HG03159 (cell line): ENCODE data around the gene PPBP.
"Not testable (repeated sequence)": the region's sequence is repeated elsewhere in the genome, so short reads cannot be mapped to it uniquely, and the experiment has no call there.

Experiments used
- ATAC-seq: cut with Tn5 transposase; IDR thresholded peaks from one replicate; pipeline ENCODE4 v1.9.1; 2021; ENCODE audit warnings: mild to moderate bottlenecking, moderate library complexity; ENCODE audit not compliant: unreplicated experiment

Gene PPBP

GRCh38 chr4:73998040-73999011 is 10.3 kb upstream of the PPBP start, which contains the start of gene CXCL5:
CXCL5 (minus strand) TSS chr4:73998677; CDS start chr4:73998581, 96 bp downstream.
- ATAC-seq = no peak

DNA sequence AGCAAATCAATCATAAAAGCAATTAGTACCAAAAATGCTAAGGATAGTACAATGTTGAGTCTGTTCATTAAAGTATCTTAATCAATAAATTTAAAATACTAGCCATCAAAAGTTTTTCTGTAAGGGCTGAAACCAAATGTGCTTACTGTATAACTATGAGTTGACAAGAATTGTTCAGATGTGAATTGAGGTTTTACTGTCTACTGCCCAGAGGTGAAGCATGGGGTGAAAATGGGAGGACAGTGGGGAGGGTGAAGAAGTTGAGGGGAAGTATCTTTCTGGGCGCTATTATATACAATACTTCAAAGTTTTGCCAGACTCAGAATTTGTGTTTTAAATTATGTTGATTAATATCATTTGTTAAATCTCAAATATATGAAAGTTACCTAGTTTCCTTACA is 4.1 kb upstream of the PPBP start:
- ATAC-seq = no peak

GRCh38 chr4:73991742-73992000 is 3.7 kb upstream of the PPBP start:
- ATAC-seq = no peak

DNA sequence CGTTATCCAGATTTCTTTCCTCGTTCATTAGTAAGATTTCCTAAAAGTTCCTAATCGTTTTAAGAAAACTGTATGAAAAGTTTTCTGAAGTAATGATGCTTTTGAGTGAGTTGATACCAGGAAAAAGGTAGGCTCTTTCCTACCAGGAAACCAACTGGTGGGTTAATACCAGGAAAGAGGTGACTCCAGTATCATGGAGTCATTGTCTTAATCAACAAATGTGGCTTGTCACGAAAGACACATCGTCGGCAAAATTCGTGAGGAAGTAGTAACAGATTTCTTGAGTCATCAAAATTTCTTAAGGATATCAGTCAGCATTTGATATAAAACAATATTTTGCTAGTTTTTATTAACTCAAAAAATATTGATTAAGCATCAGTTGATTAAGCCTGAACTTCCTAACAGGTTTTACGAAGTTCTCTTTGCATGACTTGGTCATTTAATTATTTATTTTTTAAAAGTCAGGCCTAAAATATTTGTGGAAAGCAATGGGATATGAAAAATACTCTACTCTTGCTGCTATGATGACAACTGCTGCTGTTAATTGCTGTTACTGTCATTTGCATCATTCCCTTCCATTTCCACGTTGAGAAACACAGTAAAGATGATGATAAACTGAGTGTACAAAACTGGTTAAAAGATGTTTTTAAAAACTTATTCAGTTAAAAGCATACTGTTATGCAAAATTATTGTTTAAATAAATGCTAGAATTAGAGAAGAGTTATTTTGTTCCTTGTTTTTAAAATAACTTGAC is 3.2 kb upstream of the PPBP start:
- no peak for ATAC-seq

GRCh38 chr4:73989928-73990327 is 1.9 kb upstream of the PPBP start:
- ATAC-seq = no peak

- no peak for ATAC-seq
Measured at GRCh38 chr4:73989031-73989430, 1.0 kb upstream of the PPBP start.

GRCh38 chr4:73985528-73985852 is 2.5 kb downstream of the PPBP start:
- no peak for ATAC-seq

DNA sequence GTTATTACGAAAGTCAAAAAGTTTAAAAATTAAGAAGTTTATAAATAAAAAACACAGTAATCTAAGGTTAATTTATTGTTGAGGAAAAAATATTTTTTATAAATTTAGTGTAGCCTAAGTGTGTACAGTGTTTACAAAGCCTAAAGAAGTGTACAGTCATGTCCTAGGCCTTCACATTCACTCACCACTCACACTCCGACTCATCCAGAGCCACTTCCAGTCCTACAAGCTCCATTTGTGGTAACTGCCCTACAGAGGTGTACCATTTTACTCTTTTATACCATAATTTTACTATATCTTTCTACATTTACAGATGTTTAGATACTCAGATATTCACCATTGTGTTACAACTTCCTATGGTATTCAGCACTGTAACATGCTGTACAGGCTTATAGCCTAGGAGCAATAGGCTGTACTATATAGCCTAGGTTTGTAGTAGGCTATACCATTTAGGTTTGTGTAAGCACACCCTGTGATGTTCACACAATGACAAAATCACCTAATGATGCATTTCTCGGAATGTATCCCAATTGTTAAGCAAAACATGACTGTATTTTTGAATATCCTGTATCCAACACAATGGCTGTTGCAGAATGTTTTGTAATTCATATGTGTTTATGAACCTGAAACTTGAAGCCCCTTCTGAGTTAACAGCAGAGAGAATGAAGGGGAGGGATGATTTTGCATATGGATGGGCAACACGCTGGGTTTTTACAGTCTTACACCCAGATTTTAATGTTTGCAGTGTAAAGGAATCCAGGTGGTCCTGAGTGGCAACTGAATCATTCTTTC is 3.1 kb downstream of the PPBP start:
- no peak for ATAC-seq

GRCh38 chr4:73981175-73981574 is 6.8 kb downstream of the PPBP start:
- not testable (repeated sequence) for ATAC-seq

DNA sequence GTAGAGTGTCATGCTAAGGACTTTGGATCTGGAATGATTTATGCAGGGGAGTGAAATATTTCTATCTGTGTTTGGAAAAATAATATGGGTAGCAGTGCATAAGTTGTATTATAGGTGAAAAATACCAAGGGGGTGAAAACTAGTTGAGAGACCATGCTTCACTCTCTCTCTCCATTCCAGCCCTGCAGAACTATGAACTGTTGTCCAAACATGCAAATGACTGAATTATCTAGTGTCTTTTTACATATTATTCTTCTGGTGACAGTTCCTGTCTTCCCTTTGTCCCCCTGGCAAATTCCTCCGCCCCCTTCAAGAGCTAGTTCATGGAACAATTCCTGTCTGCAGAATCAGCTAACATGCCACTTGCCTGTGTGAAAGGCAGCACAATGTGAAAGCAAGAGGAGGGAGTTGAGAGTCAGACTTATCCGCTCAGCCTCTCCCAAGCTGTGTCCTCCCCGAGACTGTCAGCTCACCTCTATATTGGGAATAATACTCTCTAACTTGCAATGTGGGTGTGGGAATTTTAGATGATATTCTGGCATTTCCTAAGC is 8.5 kb downstream of the PPBP start:
- no peak for ATAC-seq

DNA sequence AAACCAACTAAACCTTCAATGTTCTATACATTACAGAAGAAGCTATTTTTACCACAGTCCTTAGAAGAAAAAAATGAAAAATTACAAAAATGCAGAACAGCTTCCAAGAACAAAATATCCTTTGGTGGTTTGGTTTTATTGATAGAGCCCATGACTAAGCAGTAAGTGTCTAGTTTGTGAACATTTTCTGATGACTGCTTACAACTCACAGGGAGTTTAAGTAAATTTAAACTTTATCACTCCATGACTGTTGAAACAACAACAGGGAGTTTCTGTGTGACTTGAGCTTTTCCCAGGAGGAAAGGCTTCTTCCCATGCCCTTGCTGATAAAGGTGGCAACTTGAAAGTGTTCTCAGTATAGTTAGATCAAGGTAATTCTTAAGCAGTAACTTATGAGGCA is 9.1 kb downstream of the PPBP start:
- no peak for ATAC-seq

DNA sequence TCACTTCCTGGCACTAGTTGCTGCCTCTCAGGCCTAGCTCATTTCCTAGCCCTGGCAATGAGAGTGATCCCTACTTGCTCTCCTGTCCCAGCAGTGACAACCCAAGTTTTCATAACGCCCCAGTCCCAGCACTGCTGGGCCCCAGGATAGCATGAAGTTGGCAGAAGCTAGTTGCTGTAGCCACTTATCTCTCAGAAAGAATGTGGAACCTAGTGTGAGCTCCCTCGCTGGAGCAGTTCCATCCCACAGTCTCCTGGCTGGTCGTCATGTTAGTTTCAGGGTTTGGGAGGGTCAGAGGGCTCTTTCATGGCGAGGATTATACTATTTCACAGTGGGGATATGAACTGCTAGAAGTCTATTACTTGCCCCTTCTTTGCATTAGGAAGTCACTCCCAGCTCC is 11.3 kb downstream of the PPBP start:
- no peak for ATAC-seq

DNA sequence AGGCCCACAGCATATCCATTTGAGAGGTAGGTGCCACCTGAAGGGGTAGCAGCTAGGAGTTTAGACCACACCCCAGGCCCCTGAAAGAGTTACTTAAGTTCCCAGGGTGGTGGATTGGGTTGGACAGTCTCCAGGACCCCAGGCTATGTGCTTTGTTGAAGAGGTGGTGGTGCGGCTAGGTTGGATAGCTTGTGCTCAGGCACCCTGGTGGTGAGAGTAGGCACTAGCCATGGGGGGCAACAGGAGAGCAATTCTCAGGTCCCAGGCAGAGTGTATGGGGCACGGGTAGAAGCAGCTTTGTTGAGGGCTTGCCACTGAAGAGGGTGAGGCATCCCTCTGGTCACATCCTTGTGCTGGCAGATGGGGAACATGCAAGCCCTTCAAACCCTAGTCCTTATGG is 11.8 kb downstream of the PPBP start:
- ATAC-seq = no peak

DNA sequence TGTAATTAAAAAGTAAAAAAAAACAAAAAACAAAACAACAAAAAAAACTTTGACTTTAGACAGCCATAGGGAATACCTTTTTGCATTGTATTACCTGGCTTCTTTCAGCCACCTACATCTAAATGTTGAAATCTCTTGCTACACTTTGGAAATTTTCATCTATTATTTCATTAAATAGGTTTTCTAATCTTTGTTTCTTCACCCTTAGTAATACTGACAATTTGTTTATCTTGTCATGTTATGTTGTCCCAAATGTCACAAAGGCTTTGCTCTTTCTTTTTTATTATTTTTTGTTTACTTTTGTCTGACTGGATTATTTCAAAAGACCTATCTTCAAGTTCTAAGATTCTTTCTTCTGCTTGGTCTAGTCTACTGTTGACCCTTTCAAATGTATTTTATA is 13.6 kb downstream of the PPBP start:
- no peak for ATAC-seq

GRCh38 chr4:73970945-73971344 is 17.0 kb downstream of the PPBP start:
- no peak for ATAC-seq

- ATAC-seq = no peak
Measured at GRCh38 chr4:73970011-73970410, 18.0 kb downstream of the PPBP start.

- ATAC-seq = no peak
Measured at GRCh38 chr4:73967866-73968265, 20.1 kb downstream of the PPBP start.

DNA sequence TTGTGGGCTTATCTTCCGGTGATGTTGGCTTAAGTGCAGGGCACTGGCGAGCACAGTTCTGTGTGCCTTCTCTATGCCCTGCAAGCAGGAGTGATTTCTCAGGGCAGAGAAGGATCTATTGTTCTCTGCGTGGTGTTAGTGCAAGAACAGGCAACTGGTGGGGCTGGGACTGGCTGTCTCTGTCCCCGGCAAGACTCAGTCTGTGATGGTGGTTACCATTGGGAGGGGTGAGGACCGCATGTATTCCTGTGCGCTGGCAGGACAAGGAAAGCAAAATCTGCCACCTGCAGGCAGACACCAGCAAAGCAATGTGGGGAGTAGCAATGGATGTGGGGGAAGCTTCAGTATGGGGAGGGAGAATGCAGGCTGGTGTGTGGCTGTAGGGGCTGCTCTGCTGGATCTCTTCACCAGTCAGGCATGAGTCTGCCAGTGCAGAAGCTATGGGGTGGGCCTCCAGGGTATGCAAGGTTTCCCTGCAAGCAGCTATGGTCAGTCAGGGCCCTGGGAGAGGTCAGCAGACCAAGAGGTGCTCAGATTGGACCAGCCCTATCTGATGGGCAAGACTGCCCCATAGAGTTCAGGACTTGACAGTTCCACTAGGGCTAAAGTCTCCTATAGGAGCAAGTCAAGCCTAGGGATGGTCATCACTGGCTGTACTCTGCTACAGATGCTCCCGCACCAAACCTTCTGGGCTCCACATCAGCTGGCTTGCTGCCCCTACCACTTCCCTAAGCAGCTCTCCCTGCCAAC is 23.0 kb downstream of the PPBP start:
- ATAC-seq = no peak

GRCh38 chr4:73962724-73963123 is 25.3 kb downstream of the PPBP start:
- no peak for ATAC-seq

DNA sequence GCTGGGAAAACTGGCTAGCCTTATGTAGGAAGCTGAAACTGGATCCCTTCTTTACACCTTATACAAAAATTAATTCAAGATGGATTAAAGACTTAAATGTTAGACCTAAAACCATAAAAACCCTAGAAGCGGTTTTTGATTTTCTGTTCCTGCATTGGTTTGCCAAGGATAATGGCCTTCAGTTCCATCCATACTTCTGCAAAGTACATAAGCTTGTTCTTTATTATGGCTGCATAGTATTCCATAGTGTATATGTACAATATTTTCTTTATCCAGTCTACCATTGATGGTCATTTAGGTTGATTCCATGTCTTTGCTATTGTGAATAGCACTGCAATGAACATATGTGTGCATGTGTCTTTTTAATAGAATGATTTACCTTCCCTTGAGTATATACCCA is 28.9 kb downstream of the PPBP start:
- ATAC-seq = not testable (repeated sequence)

DNA sequence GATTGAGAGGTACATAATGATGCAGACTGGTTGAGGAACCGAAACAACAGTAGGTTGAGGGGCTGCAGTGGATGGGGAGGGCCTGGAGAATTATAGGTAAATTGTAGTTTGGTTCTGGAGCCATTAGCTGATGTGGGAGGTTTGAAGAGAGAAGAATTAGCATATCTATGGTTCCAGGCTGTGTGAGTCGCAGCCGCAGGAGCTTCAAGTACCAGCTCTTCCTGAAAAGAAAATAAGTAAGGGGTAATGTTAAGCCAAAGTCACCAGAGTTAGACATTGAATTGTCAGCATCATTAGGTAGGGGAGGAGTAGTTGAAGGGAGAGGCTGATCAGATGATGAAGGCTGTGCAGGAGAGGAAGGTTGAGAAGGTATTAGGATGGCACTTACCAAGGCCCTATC is 35.6 kb downstream of the PPBP start:
- ATAC-seq = no peak
